Measurements from ENCODE around the gene RBFOX2.

DNA sequence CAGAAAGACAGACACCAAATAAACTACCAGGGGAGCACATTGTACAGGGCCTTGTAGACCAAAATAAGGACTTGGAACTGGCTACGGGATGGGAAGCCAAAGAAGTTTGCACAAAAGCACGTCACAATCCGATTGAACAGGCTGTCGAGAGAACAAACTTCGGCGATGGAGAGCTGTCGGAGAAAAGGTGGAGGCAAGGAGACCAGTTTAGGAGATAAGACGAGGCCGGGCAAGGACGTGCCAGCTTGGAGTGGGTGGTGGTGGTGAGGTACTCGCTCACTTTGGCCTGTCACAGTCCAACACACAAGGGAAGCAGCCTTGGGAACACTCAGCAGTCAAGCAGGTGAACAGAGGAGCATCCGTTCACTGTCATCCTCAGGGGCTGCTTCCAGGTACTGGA is 291.9 kb downstream of the RBFOX2 start:
- no peak for TF ChIP-seq CTCF (IDR thresholded peaks at IDR 0.05)
- TF ChIP-seq EZH2 (IDR thresholded peaks at IDR 0.05; ENCODE audit: borderline replicate concordance, insufficient read depth, low read depth, low read length, poor library complexity, severe bottlenecking): no peak

Data from B cell (primary cell).